Effector memory CD4-positive, alpha-beta T cell (primary cell): ENCODE measurements around the gene BNIP3.
"Not testable (repeated sequence)": the region's sequence is repeated elsewhere in the genome, so short reads cannot be mapped to it uniquely, and the experiment has no call there.

Experiments
- DNase-seq, 3 donors: peaks; one replicate each; pipeline ENCODE4 v3.0.0-alpha.2; 2020
- H3K27ac ChIP-seq: 2 replicates; pipeline ENCODE4 v1.7.0; 2013; ENCODE audit warnings: mild to moderate bottlenecking, low read length, moderate library complexity; ENCODE audit not compliant: insufficient read depth, poor library complexity, severe bottlenecking
- H3K27me3 ChIP-seq: replicated peaks from 2 replicates; pipeline ENCODE4 v1.7.0; 2013; ENCODE audit warnings: mild to moderate bottlenecking, low read length; ENCODE audit not compliant: insufficient read depth, control insufficient read depth, poor library complexity, severe bottlenecking
- H3K36me3 ChIP-seq: 2 replicates; pipeline ENCODE4 v1.7.0; 2013; ENCODE audit warnings: mild to moderate bottlenecking, low read length, moderate library complexity; ENCODE audit not compliant: control insufficient read depth, insufficient read depth
- H3K4me1 ChIP-seq: 2 replicates; pipeline ENCODE4 v1.7.0; 2013; ENCODE audit warnings: low read length, mild to moderate bottlenecking; ENCODE audit not compliant: control insufficient read depth, insufficient read depth, poor library complexity, severe bottlenecking
- H3K4me3 ChIP-seq: 2 replicates; pipeline ENCODE4 v1.7.0; 2013; ENCODE audit warnings: low read length, low read depth, mild to moderate bottlenecking; ENCODE audit not compliant: insufficient read depth, poor library complexity, severe bottlenecking
- H3K9me3 ChIP-seq: 2 replicates; pipeline ENCODE4 v1.7.0; 2013; ENCODE audit warnings: mild to moderate bottlenecking, low read length, moderate library complexity; ENCODE audit not compliant: control insufficient read depth

Gene BNIP3

DNA sequence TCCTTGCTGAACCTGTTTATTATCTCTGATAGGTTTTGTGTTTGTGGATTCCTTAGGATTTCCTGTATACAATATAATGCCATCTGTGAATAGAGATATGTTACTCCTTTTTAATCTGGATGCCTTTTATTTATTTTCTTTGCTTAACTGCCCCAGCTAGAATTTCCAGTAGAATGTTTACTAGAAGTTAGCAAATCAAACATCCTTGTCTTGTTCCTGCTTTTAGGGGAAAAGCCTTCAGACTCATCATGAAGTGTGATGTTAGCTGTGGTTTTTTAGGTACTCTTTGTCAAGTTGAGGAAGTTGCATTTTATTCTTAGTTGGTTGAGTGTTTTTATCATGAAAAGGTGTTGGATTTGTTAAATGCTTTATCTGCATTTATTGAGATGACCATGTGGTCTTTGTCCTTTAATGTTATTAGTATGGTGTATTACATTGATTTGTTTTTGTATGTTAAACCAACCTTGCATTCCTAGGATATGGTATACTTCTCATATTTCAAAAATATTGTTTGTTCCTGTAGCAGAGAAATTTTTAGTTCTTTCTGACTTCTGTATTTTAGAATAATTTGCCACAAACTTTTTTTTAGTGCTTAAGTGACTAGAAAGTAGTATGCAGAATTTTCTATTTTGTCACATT lies 56.6 kb downstream of the BNIP3 start:
- no peak for DNase-seq
- Histone ChIP-seq H3K9me3 (peaks cover 4% of the 10 kb centered on the region), H3K27ac (no peak overlapping the region), H3K36me3 (no peaks in the 10 kb centered on the region), H3K4me3 (no peak overlapping the region), H3K27me3 (no peaks in the 10 kb centered on the region), H3K4me1 (peaks cover 15% of the 10 kb centered on the region)

DNA sequence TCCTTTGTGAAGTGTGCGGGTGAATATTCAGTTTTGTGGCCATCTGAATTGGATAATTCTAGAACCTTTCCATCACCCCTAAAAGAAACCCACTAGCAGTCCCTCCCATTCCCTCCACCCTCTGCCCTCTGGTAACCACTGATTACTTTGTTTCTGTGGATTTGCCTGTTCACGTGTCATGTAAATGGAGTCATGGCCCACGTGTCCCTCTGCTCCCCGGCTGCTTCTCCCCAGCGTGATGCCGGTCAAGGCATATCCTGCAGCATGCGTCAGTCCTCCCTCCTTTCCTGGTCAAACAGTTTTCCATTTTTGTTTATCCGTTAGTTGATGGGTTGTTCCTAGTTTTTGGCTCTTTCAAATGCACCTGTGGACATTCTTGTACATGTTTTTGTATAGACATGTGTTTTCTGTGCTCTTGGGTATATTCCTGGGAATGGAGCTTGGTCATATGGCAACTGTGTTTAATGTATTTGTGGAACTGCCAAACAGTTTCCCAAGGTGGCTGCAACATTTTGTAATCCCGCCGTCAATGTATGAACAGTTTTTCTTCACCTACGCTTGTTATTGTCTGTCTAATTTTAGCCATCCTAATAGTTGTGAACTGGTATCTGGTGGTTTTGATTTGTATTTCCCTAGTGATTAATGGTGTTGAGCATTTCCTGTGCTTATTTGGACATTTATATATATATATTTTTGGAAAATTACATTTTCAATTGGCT lies 58.5 kb downstream of the BNIP3 start:
- peaks cover 4% of the 10 kb centered on the region for H3K9me3 ChIP-seq
- peaks cover 10% of the 10 kb centered on the region for H3K4me1 ChIP-seq
- H3K4me3 ChIP-seq: no peak overlapping the region
- no peak for DNase-seq
- no peak overlapping the region for H3K27ac ChIP-seq
- no peaks in the 10 kb centered on the region for H3K36me3 ChIP-seq
- H3K27me3 ChIP-seq: no peaks in the 10 kb centered on the region

DNA sequence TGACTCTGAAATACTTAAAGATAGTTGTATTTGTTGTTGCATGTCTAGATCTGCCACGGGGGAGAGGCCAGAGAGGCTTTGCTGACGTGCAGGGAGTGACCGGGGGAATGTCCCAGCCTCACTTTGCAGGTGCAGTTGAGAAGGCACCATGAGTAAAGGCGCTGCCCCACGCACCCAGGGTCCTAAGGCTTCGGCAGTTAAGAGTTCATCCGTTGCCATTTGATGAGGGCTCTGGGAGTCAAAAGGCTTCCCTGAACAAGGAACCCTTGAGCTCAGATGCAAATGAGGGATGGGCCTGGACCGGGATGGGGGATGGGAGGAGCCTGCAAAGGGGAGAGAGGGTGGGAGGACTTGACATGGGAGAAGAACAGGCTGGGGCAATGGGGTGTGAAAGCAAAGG lies 60.5 kb downstream of the BNIP3 start:
- no peak overlapping the region for H3K27ac ChIP-seq
- H3K27me3 ChIP-seq: no peaks in the 10 kb centered on the region
- no peak overlapping the region for H3K4me3 ChIP-seq
- peaks cover 4% of the 10 kb centered on the region for H3K9me3 ChIP-seq
- no peaks in the 10 kb centered on the region for H3K36me3 ChIP-seq
- DNase-seq: no peak
- H3K4me1 ChIP-seq: no peaks in the 10 kb centered on the region

DNA sequence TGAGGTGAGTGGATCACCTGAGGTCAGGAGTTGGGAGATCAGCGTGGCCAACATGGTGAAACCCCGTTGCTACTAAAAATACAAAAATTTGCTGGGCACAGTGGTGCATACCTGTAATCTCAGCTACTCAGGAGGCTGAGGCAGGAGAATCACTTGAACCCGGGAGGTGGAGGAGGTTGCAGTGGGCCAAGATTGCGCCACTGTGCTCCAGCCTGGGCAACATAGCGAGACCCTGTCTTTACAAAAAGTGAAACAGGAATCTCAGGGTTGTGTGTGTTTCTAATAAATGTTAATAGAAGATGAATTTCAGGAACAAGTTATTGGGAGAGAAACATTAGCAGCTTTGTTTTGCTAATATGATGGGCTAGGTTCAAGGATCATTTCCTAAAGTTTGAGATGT lies 61.0 kb downstream of the BNIP3 start:
- no peak overlapping the region for H3K4me3 ChIP-seq
- H3K27me3 ChIP-seq: no peaks in the 10 kb centered on the region
- no peak for DNase-seq
- H3K27ac ChIP-seq: no peak overlapping the region
- peaks cover 4% of the 10 kb centered on the region for H3K9me3 ChIP-seq
- H3K4me1 ChIP-seq: no peaks in the 10 kb centered on the region
- H3K36me3 ChIP-seq: no peaks in the 10 kb centered on the region

DNA sequence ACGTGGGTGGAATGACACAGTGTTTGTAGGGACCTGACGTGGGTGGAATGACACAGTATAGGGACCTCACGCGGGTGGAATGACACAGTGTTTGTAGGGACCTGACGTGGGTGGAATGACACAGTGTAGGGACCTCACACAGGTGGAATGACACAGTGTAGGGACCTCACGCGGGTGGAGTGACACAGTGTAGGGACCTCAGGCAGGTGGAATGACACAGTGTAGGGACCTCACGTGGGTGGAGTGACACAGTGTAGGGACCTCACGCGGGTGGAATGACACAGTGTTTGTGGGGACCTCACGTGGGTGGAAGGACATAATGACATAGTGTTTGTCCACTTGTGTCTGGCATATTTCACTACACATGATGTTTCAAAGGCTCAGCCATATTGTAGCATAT lies 61.6 kb downstream of the BNIP3 start:
- DNase-seq: no peak
- no peaks in the 10 kb centered on the region for H3K4me1 ChIP-seq
- H3K4me3 ChIP-seq: no peak overlapping the region
- H3K9me3 ChIP-seq: peaks cover 3% of the 10 kb centered on the region
- H3K27ac ChIP-seq: no peak overlapping the region
- no peaks in the 10 kb centered on the region for H3K27me3 ChIP-seq
- no peaks in the 10 kb centered on the region for H3K36me3 ChIP-seq

DNA sequence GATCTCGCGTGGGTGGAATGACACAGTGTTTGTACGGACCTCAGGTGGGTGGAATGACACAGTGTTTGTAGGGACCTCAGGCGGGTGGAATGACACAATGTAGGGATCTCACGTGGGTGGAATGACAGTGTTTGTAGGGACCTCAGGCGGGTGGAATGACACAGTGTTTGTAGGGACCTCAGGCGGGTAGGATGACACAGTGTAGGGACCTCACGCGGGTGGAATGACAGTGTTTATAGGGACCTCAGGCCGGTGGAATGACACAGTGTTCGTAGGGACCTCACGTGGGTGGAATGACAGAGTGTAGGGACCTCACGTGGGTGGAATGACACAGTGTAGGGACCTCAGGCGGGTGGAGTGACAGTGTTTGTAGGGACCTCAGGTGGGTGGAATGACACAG lies 62.3 kb downstream of the BNIP3 start:
- not testable (repeated sequence) for H3K27me3 ChIP-seq, H3K27ac ChIP-seq, H3K36me3 ChIP-seq, DNase-seq, H3K4me1 ChIP-seq, H3K9me3 ChIP-seq, H3K4me3 ChIP-seq
